ENCODE data around the gene DYSF.

The DYSF gene

GRCh38 chr2:71502941-71503738, 49.8 kb downstream of the DYSF start:
- no peak for DNase-seq (ENCODE audit: low spot score)

GRCh38 chr2:71503837-71504236, 50.5 kb downstream of the DYSF start:
- DNase-seq (ENCODE audit: low spot score), result no peak

GRCh38 chr2:71504611-71505010, 51.2 kb downstream of the DYSF start:
- no peak for DNase-seq (ENCODE audit: low spot score)

GRCh38 chr2:71505086-71505769, 51.9 kb downstream of the DYSF start:
- peak; percentile 55 for DNase-seq (ENCODE audit: low spot score)

GRCh38 chr2:71505770-71506140, 52.4 kb downstream of the DYSF start:
- DNase-seq (ENCODE audit: low spot score), result no peak

GRCh38 chr2:71506222-71507153, 53.1 kb downstream of the DYSF start:
- no peak for DNase-seq (ENCODE audit: low spot score)

- DNase-seq (ENCODE audit: low spot score), result no peak
These were observed 54.1 kb downstream of the DYSF start for GRCh38 chr2:71507476-71507875.

- peak; percentile 73 for DNase-seq (ENCODE audit: low spot score)
These were observed 56.9 kb downstream of the DYSF start for GRCh38 chr2:71510196-71510807.

GRCh38 chr2:71510938-71511337, 57.6 kb downstream of the DYSF start:
- DNase-seq (ENCODE audit: low spot score), result no peak

- DNase-seq (ENCODE audit: low spot score), result no peak
These were observed 58.4 kb downstream of the DYSF start for GRCh38 chr2:71511776-71512175.

- no peak for DNase-seq (ENCODE audit: low spot score)
These were observed 59.0 kb downstream of the DYSF start for GRCh38 chr2:71512386-71512785.

- no peak for DNase-seq (ENCODE audit: low spot score)
These were observed 59.7 kb downstream of the DYSF start for GRCh38 chr2:71513096-71513495.

GRCh38 chr2:71513721-71514120, 60.4 kb downstream of the DYSF start:
- DNase-seq (ENCODE audit: low spot score), result no peak

GRCh38 chr2:71516253-71516888, 63.0 kb downstream of the DYSF start:
- no peak for DNase-seq (ENCODE audit: low spot score)

- no peak for DNase-seq (ENCODE audit: low spot score)
These were observed 64.5 kb downstream of the DYSF start for GRCh38 chr2:71517851-71518250.

- no peak for DNase-seq (ENCODE audit: low spot score)
These were observed 68.1 kb downstream of the DYSF start for GRCh38 chr2:71521436-71521950.

GRCh38 chr2:71524476-71524875, 71.1 kb downstream of the DYSF start:
- DNase-seq (ENCODE audit: low spot score), result no peak

GRCh38 chr2:71526141-71526540, 72.8 kb downstream of the DYSF start:
- no peak for DNase-seq (ENCODE audit: low spot score)

- DNase-seq (ENCODE audit: low spot score), result no peak
These were observed 73.6 kb downstream of the DYSF start for GRCh38 chr2:71526975-71527374.

- no peak for DNase-seq (ENCODE audit: low spot score)
These were observed 74.8 kb downstream of the DYSF start for GRCh38 chr2:71528131-71528591.

GRCh38 chr2:71528749-71529148, 75.4 kb downstream of the DYSF start:
- DNase-seq (ENCODE audit: low spot score), result no peak

All from cerebellar cortex (tissue), 1 donor.